Activated CD4-positive, CD25-positive, alpha-beta regulatory T cell (primary cell): Measurements from ENCODE around the gene TADA1.

Experiments used
- DNase-seq, 4 experiments: peaks; one replicate each; lab custom pipeline; 2025; lab: John Stamatoyannopoulos, UW

The TADA1 gene

DNA sequence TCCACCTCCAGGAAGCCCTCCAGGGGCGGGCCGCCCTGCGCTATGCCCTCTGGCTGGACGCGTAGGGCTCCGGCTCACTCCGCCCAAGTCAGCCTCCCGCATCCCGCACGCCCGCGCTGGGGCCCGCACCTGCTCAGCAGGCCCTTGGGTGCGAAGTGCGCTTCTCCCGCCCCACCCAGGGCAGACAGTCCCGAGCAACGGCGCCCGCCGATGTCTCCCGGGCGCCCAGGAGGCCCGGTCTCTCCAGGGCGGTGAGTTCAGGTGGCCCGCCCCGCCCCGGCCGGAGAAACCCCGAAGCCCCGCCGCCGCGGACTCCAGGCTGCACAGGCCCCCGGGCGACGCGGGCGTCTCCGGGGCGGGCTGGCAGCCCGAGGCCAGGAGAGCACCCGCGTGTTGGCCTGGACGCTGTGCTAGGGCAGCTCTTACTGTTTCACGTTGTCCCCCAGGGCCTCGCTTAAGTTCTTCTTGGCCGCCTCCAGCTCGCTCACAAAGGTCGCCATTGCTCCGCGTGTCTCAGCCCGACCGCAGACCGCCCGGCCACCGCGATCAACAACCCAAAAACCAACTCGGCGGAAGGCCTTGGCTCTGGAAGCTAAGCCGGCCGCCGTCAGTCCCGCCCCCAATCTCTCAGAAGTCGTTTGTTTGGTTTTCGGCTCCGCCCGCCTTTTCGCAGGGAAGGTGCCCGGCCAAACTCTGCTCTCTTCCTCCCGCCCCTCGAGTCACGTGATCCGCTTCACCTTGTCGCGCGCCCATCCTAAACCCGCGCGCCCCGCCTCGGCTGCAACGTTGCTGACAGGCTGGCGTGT lies at the start of gene TADA1:
Gene TADA1 (minus strand): TSS at position 531 of the 806 bp plus-strand sequence. CDS start 31 bp downstream, at position 500.
- DNase-seq: peak; percentile 91 to 98 (median 95)

- no peak for DNase-seq
Measured at GRCh38 chr1:166924823-166925541, 48.9 kb upstream of the TADA1 start.

- DNase-seq: no peak
Measured at GRCh38 chr1:166920561-166921475, 44.8 kb upstream of the TADA1 start.

- DNase-seq: no peak
Measured at GRCh38 chr1:166918956-166919316, 42.9 kb upstream of the TADA1 start.

DNA sequence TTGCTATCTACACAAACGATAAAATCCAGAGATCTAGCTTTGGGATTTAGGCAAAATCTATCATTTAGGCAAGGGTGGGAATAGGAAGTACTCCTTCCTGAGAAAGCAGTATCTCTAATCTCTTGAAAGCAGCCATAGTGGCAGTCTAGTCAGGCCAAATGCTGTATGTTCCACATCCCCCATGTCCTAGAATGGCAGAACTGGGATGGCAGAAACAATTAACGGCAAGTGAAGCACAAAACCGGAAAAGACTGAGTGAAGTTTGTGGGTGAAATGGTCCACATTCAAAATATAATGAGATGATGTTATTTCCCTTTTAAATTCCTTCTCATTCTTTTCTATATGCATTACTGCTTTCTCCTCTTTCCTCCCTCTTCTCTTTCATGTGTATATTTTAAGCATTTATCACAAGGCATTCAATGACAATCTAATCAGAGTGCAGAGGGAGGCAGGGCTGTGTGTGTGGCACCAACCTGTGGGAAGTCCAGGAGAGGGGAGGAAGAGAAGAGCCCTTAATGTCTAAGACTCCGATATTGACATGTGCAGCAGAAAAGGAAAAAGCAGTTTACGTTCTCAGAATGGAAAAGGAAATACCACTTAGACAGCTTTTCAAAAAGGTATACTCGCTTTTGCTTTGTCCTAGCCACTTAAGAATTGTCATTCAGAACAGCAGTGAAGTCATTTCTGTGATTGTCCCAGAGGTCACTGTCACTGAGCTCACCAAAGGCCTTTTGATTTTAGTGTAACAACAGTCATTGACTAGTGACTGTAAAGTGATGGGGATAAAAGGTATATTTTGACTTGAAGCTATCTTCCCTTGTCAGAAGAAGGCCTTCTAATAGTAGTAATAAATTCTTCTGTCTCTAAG lies 42.3 kb upstream of the TADA1 start:
- no peak for DNase-seq

- no peak for DNase-seq
Measured at GRCh38 chr1:166915941-166916340, 39.9 kb upstream of the TADA1 start.

DNA sequence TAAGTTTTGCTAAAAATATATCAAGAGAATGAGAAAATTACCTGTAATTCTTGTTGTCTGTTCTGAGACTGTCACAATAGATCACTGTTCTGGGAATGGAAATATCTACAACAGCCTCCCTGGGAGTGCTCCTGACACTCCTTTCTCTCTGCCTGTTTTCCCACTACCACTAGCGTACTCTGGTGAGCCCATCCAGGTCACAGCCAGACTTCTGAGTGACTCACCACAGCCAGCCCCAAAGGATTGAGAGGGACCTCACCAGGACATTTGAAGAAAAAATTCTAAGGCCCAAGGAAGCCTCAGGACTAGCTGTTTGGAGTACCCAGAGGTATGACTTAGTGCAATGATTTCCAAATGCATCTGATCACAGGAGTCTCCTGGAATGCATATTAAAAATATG lies 39.0 kb upstream of the TADA1 start:
- DNase-seq: no peak

DNA sequence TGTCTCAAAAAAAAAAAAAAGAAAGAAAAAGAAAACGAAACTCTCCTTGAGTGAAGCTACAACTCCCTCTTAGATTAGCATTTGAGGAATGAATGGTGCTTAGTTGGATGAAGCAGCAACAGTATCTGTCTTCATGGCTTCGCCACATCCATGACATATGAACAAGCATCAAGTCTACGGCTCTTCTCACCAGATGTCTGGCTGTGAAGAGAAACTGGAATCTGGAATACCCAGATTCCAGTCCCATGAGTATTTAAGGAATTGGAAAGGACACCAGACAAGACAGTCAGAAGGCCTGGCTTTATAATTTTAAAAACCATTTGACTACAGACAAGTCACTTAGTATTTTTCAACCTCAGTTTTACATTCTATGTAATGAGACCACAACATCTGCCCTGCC lies 38.0 kb upstream of the TADA1 start:
- DNase-seq: no peak

GRCh38 chr1:166911624-166912023 lies 35.6 kb upstream of the TADA1 start:
- no peak for DNase-seq

DNA sequence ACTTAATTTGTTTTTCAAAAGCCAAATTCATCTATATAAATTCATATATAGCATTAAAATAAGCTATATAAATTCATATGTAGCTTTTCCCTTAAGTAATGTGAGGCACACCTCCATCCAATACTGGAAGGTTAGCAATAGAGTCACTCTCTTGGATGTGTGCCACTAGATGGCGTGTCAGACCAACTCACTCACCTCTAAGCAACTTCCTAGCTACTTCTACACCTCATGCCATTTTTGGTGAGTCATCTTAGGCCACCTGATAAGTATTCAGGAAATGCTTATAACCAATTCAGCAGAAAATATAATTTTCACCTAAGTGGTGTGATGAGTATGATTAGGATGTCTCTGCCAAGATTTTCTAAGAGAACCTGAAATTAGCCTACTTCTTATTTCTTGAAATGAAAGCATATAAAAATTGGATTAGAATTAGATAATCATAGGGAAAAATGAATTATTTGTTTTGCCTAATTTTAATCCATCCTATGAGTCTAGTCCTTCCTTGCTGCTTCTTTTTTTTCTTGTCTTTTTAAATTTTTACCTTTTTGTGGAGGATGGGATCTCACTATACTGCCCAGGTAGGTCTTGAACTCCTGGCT lies 34.4 kb upstream of the TADA1 start:
- peak; percentile 19 to 64 (median 44) for DNase-seq

GRCh38 chr1:166908942-166909341 lies 32.9 kb upstream of the TADA1 start:
- no peak for DNase-seq

DNA sequence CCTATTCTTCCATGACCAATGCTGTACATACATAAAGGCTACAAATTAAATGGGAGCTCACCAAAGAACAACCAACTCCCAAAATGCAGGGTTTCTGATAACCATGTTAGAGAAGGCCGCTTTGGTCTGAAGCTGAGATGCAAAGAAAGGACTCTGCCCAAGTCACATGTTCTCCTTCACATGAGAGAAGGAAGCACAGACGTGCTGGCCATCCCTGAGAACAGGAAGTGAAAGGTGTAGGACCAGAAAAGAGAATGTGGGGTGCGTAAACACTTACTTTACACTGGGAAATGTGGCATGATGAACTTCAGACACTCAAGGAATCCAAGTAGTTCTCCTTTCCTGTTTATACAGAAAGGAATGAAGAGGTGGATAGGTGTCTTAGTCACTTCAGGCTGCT lies 31.7 kb upstream of the TADA1 start:
- DNase-seq: no peak

- DNase-seq: no peak
Measured at GRCh38 chr1:166907051-166907450, 31.0 kb upstream of the TADA1 start.

DNA sequence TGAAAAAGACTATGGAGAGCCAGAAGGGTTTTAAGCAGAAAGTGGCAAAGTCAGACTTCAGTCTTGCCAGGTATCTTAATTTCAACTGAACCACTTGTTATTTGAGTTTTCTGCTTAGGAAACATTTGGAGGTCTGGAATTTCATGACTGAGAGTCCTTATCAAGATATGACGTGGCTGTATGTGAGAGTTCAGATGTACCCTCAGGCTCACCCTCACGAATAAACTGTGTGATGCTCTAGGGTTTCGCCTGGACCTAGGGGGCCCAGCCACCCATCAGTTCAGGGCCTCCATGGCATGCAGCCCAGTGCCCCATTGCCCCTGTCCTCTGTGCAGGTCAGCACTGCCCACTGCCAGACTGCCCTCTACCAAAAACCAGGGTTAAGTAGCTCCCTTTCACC lies 30.6 kb upstream of the TADA1 start:
- DNase-seq: no peak

DNA sequence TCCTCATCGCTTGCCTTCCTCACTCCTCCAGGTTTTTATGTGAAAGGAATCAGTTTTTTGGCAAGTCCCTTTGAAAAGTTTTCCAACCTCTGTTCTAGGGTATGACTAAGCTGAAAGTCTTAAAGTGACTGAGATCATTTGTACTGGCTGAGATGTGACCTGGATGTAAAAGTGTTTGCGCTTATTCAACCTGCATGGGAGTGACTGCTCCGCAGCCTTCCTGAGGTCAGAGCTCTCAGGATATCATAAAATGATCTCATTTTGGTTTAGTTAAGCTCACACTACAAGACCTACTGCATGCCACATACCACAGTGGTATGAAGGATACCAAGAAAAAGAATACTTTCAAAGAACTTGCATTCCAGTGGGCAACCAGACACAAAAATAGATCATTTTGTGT lies 29.8 kb upstream of the TADA1 start:
- DNase-seq: no peak

- DNase-seq: no peak
Measured at GRCh38 chr1:166905136-166905535, 29.1 kb upstream of the TADA1 start.

DNA sequence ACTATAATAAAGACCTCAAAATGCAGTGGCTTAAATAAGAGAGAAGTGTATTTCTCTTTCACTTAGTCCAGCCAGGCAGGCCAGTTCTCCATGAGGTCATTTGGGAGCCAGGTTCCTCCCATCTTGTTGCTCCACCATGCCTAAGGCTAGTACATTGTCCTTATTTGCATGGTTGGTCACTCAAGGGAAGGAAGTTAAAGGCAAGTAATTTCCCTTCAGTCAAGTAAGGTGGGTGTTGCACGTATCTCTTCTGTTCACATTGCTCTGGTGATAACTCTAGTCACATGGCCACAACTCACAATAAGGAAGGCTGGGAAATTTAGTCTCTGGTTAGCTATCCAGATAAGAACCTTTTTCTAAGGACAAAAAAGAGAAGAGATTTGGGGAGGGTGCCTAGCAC lies 27.2 kb upstream of the TADA1 start:
- no peak for DNase-seq

- no peak for DNase-seq
Measured at GRCh38 chr1:166902279-166902678, 26.2 kb upstream of the TADA1 start.

DNA sequence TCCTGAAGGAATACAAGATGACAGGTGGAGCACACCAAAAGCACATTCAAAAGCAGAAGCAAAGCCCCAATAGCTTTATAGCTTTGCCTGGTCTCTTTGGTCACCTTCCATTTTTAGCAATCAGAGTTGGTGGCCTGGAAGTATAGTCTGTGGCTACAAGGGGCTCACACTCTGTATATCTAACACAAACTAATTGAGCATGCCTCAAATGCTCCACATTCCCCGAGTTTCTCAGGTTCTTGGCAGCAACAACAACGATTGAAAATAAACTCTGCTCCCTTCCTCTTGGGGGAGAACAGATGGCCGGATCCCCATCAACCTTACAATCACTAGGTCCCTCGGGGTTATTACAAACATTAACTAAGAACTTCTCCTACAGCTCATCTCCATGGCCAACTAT lies 24.9 kb upstream of the TADA1 start:
- no peak for DNase-seq

DNA sequence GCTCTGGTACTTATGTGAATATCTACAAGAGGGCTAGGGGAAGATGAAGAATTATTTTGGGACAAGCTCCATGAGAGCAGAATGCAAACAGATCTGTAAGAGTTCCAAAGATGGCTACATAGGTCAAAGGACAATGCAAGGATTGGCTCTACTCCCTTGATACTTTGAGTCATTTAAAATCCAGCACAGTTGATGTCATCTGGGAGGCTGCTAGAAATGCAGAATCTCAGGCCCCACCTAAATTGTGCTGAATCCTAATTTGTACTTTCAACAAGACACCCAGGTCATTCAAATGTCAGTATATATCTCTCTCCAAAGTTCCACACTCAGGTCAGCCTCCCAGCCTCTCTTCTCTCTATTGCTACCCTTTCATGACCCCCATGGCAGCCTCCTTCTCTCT lies 23.7 kb upstream of the TADA1 start:
- no peak for DNase-seq

GRCh38 chr1:166895766-166896165 lies 19.7 kb upstream of the TADA1 start:
- DNase-seq: no peak
